AG04449 (cell line): ENCODE data around the gene HMGCL.

Experiments
- CTCF ChIA-PET: fragments of 350-600 bp; formaldehyde crosslinking; extraction: SDS; loops from one replicate; lab custom pipeline; 2021; ENCODE audit warnings: antibody characterized with exemption; lab: Yijun Ruan, JAX
- POLR2A ChIA-PET: fragments of 400-600, 350-600 bp; formaldehyde crosslinking; extraction: SDS; loops from one replicate; lab custom pipeline; 2020; ENCODE audit warnings: antibody characterized with exemption, inconsistent platforms; lab: Yijun Ruan, JAX
- DNase-seq: peaks from one replicate; pipeline ENCODE4 v3.0.0-alpha.2; 2010; ENCODE audit warnings: low read depth, low spot score
- H3K4me3 ChIP-seq: 2 replicates; pipeline ENCODE4 v1.5.1; 2011; ENCODE audit warnings: low read depth, mild to moderate bottlenecking, control low read depth, low read length
- TF ChIP-seq, protein P1 (sequence below): IDR thresholded peaks from one replicate; pipeline ENCODE4 v1.5.1; 2011; ENCODE audit warnings: mild to moderate bottlenecking, moderate library complexity, low read length, control low read depth, inconsistent platforms; ENCODE audit not compliant: insufficient read depth; ENCODE audit errors: missing control alignments

HMGCL gene

DNA sequence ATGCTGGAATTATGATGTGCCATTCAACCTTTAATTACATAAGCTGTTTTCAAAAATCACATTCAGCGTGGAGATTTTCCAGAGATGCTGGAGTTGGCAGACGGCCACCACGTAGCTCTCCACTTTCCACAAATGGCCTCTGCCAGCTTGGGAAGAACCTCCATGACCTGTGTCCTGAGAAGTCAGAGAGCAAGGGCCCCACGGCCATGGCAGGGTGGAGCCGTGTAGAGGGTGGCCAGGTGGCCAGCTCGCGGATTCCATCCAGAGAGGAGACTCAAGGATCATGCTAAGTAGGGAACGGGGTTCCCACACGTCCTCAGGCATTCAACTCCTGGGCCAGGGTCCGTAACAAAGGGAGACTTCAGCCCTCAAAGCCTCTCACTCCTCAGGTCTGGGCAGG lies 23.4 kb downstream of the HMGCL start:
- no peak overlapping the region for H3K4me3 ChIP-seq
- CTCF ChIA-PET: interaction anchor here (1.0 to 3.1 kb wide), 5 partner anchors 9 to 115 kb away, joined by 3 to 41 read pairs (median 6); partner anchors contain the start of gene HMGCL
- POLR2A ChIA-PET: interaction anchor here (0.6 to 2.0 kb wide), 3 partner anchors 10 to 12 kb away, joined by 3 to 7 read pairs (median 4); partner anchors contain the start of gene LYPLA2
- TF ChIP-seq, protein P1, sequence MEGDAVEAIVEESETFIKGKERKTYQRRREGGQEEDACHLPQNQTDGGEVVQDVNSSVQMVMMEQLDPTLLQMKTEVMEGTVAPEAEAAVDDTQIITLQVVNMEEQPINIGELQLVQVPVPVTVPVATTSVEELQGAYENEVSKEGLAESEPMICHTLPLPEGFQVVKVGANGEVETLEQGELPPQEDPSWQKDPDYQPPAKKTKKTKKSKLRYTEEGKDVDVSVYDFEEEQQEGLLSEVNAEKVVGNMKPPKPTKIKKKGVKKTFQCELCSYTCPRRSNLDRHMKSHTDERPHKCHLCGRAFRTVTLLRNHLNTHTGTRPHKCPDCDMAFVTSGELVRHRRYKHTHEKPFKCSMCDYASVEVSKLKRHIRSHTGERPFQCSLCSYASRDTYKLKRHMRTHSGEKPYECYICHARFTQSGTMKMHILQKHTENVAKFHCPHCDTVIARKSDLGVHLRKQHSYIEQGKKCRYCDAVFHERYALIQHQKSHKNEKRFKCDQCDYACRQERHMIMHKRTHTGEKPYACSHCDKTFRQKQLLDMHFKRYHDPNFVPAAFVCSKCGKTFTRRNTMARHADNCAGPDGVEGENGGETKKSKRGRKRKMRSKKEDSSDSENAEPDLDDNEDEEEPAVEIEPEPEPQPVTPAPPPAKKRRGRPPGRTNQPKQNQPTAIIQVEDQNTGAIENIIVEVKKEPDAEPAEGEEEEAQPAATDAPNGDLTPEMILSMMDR: no peak
- no peak for DNase-seq

DNA sequence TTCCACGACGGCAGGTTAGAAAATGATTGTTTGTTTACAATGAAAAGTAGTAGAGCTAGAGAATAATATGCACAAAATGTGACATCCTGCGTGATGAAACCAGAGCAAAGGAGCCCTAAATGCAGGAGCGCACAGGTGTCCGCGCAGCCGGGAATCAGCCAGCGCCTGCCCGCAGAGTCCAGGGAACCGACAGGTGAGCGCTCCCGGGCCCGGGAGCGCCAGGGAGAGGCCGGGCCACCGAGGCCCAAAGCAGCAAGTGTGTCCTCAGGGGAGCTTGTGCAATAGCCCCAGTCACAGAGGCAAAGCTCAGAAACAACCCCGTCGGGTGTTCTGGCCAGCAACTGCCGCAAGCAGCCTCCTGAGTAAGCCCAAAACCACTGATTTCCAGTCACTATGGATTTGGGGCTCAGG lies 23.9 kb downstream of the HMGCL start:
- no peak for DNase-seq
- TF ChIP-seq, protein P1: no peak
- ChIA-PET POLR2A (interaction anchor here (0.6 to 2.7 kb wide), 4 partner anchors 9 to 24 kb away, joined by 3 to 10 read pairs (median 6); partner anchors contain the start of genes HMGCL and LYPLA2), CTCF (interaction anchor here (1.6 to 3.1 kb wide), 3 partner anchors 9 to 30 kb away, joined by 6 to 41 read pairs (median 7); partner anchors contain the start of gene HMGCL)
- H3K4me3 ChIP-seq: peak overlapping the region; percentile 85

DNA sequence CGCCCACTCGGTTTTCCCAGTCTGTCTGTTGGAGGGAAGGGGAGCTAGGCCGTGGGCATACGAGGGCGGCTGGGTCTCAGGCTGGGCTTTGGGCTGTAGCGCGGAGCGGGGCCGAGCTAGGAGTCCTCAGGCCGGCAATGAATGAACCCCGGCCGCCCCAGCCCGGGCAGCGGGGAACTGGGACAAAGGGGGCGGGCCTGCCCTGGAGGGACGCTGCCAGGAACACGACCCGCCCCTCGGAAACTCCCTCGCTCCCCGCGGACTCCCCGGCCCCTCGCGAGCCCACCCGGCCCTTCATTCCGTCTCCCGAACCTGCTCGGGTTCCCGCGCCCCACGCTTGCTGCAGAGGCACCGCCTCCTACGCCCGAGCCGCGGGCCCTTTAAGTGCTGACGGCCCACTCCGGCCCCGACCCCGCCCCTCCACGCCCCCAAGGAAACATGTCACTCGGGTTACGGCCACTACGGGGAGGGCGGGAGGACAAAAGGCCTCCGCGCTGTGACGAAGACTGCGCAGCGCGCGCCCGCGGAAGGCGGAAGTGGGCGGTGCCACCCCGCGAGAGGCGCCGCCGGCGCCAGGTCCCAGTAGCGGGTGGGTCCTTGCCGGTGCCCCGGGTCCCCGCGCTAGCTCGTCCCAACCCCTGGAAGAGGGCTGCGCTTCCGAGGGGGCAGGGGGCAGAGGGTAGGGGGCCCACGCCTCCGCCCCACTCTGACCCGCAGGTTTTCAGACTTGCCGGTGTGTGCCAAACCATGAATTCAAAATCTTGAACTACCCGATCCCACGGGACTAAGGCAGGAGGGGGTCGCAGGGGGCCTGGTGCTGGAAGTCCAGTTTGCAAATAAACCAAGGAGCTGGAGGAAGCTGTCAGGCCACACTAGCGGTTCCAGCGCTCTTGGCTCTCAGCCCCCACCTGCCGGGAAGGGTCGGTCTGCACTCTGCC lies 24.6 kb downstream of the HMGCL start, which contains the start of gene GALE:
GALE (minus strand) TSS at position 355 of the 938 bp plus-strand sequence. CDS start 1,747 bp downstream, outside the sequence.
- POLR2A ChIA-PET: interaction anchor here (0.6 to 2.7 kb wide), 8 partner anchors 8 to 220 kb away, joined by 3 to 10 read pairs (median 5); partner anchors contain the start of genes HMGCL, LYPLA2, RPL11 and SRSF10
- CTCF ChIA-PET: interaction anchor here (1.2 to 3.1 kb wide), 4 partner anchors 10 to 116 kb away, joined by 4 to 41 read pairs (median 6); partner anchors contain the start of gene HMGCL
- peak; percentile 56 for DNase-seq
- TF ChIP-seq, protein P1: no peak
- peak within 1 kb of the TSS; percentile 85 for H3K4me3 ChIP-seq

DNA sequence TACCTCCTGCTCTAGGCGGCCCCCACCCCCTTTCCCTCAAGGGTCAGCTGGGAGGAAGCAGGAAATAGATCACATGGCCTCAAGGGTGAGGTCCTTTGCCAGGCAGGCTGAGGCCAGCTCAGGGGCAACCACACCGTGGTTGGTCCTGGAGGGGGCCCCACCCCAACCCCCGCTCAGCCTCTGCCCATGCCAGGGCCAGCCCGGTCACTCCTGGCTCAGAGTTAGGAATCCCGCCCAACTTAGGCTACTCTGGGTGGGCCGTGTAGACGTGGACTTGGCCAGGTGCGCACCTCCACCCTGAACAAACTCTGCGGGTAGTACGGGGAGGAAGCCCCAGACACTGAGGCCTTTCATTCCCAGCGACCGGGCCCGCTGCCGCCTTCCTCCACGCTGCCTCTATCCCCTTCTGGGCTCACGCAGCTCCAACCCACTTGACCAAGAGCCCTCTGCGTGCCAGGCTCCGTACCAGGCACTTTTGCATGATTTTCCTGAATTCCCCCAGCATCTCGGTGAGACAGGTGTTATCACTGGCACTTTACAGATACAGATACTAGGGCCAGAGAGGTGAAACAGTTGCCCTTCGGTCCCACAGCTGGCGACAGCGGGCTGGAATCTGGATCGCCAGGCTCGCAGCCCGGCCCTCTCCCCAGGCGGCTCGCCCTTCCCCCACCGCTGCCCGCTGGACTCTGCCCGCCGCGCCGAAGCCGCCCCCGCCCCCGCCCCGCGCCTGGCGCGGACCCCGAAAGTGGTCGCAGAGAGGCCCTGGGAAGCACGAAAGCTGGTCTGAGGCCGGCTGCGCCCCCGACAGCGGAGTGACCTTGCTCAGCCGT lies 25.4 kb downstream of the HMGCL start:
- TF ChIP-seq, protein P1: no peak
- peak overlapping the region; percentile 85 for H3K4me3 ChIP-seq
- CTCF ChIA-PET: interaction anchor here (0.8 to 3.1 kb wide), 6 partner anchors 10 to 229 kb away, joined by 3 to 41 read pairs (median 4); no protein-coding TSS in a partner anchor
- no peak for DNase-seq
- POLR2A ChIA-PET: interaction anchor here (0.6 to 2.7 kb wide), 8 partner anchors 7 to 247 kb away, joined by 3 to 10 read pairs (median 4); partner anchors contain the start of genes HMGCL, RPL11 and SRSF10

DNA sequence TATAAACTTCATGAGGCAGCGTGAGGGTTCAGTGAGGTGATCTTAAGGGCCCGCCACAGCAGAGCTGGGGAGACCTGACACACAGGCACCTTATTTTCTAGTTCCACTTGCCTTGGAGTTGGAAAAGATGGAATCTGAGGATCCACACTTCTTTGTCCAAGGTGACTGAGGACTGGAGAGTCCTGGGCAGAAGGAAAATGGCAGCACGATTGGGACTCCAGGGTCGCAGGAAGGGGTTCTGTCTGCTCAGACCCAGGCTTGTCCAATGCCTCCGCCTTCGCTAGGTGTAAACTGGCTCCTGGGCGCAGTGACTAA lies 26.0 kb downstream of the HMGCL start:
- CTCF ChIA-PET: interaction anchor here (0.8 to 1.4 kb wide), 6 partner anchors 9 to 229 kb away, joined by 3 to 6 read pairs (median 4); no protein-coding TSS in a partner anchor
- peak overlapping the region; percentile 85 for H3K4me3 ChIP-seq
- TF ChIP-seq, protein P1: no peak
- POLR2A ChIA-PET: interaction anchor here (1.1 to 2.7 kb wide), 4 partner anchors 19 to 247 kb away, joined by 3 to 10 read pairs (median 6); partner anchors contain the start of genes HMGCL and RPL11
- no peak for DNase-seq
